ENCODE results near the gene NACC2.

Gene NACC2

DNA sequence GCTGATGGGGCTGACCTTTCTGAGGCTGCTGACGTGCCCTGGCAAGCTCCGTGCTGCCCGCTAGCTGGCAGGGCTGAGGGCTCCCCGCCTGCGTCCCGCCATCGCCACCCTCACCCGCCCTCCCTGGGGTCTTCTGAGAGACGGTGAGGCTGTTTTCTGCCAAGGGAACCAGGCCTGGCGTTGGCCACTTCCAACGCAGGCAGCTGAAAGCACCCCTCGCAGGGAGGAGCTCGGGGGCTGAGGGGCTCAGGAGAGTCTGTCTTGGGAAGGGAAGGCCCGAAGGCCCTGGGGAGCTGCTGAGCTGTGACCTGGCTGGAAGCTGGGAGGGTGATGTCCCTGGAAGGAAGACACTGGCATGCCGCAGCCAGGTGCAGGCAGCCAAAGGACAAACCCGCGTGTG lies 33.3 kb upstream of the NACC2 start:
- FAIRE-seq: no peak

DNA sequence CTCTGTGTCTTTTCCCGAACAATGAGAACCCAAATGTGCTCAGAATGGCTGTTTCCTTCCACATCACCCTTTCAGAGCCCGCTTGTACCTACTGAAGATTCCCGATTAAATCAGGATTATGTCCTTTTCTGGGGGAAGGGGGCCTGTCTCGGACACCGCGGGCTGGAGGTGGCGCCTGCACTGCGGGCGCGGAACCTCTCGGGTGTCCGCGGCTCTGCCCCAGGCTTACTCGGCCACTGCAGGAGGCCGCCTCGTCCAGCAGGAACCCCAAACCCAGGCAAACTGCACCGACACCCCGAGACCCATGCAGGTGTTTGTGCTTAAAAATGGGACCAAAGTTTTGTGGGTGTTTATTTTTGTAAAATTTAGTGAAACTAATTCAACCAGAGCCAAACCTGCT lies 32.2 kb upstream of the NACC2 start:
- no peak for FAIRE-seq

DNA sequence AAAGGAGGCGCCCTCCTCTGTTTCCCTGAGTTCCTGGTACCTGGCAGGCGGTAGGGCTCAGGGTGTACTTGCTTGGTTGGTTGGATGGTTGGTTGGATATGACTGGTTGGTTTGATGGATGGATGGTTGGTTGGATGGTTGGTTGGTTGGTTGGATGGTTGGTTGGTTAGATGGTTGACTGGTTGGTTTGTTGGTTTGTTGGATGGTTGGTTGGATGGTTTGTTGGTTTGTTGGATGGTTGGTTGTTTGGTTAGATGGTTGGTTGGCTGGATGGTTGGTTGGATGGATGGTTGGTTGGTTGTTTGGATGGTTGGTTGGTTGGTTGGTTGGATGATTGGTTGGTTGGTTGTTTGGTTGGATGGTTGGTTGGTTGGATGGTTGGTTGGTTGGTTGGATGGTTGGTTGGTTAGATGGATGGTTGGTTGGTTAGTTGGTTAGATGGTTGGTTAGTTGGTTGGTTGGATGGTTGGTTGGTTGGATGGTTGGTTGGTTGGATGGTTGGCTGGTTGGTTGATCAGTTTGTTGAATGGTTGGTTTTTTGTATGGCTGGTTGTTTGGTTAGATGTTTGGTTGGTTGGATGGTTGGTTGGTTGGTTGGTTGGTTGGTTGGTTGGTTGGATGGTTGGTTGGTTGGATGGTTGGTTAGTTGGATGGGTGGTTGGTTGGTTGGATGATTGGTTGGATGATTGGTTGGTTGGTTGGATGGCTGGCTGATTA lies 30.0 kb upstream of the NACC2 start:
- no peak for FAIRE-seq

DNA sequence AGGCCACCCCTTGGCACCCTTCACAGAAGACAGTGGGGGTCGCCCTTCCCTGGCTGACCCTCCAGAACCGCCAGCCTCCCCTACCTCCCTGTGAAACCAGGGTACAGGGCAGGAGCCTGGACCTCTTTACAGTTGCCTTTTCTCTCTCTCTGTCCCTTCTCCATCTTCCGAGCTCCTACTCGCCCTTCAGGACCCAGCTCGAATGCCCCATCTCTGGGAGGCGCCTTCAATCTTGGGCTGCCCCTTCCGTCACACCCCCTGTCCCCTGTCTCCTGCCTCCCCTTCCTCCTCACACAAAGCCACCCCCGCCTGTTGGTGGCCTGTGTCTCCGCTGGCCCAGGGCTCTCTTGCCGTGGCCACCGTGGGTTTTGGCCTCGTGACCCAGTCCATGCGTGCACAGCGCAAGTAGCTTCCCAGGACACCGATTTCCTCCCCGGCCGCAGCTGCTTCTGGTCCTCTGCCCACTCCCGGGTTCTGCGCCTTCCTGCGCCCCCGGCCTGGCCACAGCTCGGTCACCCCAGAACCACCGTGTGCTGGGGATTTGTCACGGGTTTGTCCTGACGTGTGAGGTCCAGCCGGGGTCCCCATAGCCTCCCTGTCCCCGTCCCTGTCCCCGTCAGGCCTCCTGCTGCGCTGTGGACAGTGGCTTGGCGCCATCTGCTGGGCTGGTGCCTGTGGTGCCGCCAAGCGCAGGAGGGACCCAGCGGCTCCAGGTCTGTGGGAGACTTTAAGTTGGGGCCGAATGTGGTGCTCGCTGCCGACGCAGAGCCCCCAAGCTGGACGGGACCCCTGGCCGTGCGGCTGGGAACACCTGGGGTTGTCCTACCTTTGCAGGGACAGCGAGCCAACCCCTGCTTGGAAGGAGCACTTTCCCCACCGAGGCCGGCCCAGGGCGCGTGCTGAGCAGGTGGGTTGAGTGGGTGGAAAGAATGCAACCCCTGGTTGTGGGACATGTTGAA lies 27.6 kb upstream of the NACC2 start:
- no peak for FAIRE-seq

DNA sequence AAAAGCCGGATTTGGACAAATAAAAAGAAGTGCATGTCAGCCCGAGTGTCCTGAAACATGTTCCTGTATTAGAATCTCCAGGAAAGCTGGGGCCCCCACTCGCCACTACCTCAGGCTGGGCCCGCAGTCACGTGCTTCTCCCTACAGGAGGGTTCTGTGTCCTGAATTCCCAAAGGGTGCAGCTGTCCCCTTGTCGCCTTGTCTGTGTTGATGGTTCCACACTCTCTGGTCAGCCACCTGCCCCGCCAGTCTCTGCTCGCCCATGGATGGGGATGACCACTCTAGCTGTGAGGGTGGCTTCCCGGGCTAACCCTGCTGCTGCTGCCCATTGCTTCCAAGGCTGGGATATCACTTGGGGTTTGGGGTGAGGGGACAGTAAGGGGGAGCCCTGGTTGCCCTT lies 26.7 kb upstream of the NACC2 start:
- FAIRE-seq: no peak

DNA sequence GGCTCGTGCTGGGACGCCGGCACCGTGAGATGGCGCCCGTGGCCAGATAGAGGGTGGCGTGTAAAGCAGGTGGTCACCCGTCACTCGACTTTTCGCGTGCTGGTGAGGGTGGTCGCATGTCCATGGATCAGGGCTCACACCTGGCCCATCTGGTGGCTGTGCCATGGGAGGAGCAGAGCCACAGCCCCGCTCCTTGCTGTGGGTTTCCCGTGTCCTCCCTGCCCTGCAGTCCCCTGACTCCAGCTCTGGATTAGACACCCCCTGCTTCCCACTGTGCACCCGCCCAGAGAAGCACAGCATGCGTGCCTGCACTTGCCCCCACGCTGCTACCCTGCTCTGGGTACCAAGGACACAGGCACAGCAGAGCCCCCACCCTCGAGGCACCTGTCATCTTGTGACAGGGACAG lies 25.4 kb upstream of the NACC2 start:
- FAIRE-seq: no peak

DNA sequence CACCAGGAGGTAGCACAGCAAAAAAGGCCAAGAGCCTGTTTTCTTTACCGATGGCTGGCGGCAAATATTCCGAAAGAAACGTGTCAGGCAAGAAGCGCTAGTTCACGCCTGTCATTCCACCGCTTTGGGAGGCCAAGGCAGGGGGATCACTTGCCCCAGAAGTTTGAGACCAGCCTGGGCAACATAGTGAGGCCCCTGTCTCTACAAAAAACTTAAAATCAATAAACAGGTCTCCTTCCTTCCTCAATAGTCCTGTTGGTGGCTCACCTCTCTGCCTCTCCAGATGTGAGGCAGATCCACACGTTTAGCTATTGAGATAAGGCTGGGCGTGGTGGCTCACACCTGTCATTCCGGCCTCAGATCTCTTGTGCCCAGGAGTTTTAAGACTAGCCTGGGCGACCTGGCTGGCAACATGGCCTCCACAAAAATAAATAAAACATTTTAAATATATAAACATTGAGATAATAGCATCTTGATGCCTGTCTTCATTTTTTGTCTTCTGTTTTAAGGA lies 24.8 kb upstream of the NACC2 start:
- no peak for FAIRE-seq

DNA sequence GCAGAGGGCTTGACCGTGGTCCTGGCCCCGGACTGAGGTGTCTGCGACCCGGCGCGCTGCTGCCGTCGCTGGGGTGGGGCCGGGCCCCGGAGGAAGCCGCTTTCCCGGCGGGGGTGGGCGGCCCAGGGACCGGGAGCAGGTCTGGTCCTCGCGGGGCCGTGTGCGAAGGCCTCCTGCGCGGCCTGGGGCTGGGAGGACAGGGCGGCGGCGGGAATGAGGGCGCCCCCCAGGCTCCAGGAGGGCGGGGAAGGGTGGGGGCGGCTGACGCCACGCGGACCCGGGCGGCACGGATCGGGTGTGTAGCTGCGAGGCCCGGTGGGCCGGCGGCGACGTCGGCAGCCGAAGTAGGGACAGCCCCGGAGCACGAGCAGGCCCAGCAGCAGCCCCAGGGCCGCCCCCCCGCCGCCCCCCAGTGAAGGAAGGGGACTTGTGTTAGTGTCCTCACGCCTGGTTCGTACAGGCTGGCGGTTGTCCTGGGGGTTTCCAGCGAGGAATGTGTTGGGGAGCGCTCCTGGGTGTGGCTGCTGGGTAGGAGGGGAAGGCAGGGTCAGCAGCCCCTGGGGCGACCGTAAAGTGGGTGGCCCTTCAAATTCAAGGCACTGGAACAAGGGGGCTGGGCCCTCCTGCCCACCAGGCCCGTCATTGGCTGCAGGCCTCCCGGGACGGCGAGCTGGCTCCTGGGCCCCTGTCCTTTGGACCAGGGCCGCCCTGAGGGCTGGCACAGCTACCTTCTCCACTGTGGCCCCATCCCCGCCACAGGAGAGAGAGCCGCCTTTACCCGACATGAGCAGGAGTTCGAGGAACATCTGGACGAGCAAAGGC lies 24.2 kb upstream of the NACC2 start:
- FAIRE-seq: peak; percentile 89

DNA sequence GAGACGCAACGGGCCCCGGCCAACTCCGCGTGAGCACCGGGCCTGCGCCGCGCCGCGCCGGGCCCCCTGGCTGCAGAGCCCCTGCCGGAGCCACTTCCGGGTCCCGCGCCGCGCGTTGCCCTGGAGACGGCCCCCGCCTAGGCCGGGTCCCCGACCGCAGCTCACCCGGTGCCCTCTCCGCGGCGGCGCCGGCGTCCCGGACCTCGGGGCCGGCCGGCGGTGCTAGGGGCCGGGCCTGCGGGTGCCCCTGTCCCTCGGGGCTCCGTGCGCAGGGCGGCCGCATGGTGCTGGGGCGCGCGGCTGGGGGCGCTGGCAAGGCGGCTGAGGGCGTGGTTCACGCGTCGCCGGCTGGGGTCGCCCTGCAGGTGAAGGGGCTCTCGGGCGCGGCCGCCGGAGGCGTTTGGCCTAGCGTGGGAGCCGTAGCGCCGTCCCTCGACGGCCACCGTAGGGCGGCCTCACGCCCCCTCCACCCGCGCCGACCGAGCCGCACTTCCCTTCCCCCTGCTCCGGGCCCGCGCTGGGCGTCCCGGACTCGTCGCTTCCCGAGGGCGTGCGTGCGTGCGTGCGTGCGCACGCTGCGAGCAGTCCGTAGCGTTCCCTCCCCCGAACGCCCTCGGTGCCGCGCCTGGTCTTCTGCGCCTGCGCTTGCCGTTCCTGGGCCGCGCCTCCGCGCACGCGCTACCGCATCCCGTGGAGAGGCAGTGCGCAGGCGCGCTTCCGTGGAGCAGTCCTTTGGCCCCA lies 23.4 kb upstream of the NACC2 start, which contains the start of gene TMEM250:
Gene TMEM250 (minus strand): TSS at position 556 of the 741 bp plus-strand sequence. CDS start 1,975 bp downstream, outside the sequence.
- FAIRE-seq: peak; percentile 36

DNA sequence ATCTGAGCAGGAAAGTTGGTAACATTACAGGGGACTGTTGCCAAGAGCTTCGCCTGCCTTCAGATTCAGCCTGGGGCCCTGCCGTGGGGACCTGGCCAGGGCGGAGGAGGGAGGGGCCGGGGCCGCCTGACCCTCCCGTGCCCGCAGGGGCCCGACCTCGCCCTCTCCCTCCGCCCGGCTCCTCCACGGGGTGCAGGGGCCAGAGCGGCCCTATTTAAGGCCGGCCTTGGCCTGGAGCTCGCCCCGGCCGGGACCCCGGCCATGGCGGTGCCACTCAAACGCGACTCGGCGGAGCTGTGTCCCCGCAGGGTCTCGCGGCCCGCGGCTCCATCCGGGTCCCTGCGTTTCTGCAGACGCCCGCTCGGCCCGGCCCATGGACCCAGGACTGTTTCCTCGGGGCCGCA lies 22.8 kb upstream of the NACC2 start:
- FAIRE-seq: no peak

DNA sequence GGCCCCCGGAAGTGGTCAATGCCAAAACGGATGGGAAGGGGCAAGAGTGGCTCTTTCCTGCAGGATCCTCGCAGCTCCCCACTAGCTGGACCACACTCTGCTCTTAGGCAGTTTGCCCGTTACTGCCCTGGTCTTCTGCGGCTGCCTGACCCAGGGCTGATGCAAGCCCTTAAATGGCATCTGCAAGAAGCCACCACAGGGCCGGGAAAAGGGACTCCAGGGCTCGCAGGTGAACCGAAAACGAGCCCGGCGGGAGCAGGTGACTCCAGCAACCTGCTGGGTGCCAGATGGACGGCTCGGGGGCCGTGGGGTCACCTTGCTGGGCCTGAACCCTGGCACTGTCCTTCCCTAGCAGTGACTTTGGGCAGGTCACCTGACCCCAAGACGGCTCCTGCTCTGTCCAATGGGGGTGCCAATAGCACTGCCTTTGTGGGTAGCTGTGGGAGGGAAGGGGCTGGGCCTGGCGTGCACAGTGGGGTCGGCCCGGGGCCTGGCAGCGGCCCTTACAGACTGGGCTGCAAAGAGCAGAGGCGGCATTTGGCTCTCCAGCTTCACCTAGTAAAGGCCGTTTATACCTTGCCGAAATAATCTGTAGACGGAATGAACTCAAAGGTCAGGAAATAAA lies 22.3 kb upstream of the NACC2 start:
- no peak for FAIRE-seq

DNA sequence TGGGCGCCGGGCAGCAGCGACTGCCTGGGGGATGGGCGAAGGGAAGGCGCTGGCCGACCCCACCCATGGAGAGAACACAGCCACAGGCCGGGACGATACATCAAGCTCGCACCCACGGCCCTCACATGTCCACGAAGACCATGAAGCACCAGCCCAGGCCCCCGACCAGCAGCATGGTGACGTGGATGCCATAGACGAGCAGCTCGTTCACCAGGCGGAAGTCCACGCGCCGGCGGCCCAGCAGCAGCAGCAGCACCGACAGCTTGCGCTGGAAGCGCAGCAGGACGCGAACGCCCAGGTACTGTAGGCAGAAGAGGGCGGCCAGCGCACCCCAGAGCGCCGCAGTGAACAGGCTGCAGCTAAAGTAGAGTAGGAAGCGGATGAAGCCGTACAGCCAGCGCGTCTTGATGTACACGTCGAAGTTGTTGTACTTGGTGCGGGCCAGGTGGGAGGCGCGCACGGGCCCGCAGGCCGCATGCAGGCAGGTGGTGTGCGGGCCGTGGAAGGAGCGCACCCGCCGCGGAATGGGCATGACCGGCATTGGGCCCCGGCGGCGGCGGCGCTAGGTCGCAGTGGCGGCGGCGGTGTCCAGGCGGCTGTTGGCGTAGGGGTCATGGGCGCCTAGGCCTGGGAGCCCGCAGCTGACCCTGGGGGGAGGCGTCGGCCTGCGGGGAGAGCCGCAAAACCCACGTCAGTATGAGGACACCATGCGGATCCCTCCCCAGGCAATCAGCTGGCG lies 21.4 kb upstream of the NACC2 start:
- no peak for FAIRE-seq

DNA sequence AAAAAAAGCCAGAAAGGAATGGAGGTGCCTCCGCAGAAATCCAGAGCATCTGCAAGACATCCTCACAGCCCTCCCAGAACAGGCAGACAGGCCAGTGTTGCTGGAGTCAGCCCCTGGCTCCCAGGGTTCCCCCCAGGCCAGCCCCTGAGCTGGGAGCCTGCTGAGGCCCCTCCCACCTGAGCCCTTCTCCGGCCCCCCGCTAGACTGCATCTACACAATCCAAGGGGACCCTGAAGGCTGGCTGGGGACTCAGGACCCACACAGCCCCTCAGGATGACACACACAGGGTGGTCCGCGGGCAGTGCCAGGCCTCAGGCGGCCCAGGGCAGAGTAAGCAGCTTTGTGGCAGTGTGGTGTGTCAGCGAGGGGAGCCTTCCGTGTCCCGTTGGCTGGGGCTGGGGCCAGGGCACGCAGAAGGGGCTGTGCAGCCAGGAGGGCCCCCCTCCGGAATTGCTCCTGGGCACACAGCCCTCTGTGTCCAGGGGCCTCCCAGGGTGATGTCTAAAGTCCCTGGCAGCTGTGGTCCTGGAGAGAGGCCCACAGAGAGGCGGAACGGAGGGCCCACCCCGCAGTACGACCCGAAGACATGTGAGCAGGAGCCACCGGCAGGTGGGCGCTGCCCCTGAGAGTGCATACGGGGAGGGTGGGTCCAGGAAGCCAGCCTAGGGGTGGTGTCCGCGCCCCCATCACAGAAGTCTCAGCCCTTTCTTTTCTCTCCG lies 20.7 kb upstream of the NACC2 start:
- no peak for FAIRE-seq

DNA sequence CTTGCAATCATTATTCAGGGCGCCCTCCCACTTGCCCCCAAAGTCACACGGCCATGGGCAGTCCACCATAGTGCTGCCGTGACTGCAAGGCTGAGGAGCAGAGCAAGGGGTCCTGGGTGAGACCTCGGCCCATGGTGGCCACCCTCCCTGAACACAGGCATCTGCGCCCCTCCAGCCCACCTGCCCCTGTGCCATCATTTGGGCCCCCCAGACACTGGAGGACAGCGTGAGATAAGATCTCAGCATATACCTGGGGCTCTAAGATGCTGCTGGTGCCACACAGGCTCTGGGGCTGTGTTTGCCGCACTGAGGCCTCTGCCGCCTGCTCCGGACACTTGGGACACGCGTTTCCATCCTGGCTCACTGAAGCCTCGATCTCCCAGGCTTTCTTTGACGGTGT lies 20.1 kb upstream of the NACC2 start:
- FAIRE-seq: no peak

DNA sequence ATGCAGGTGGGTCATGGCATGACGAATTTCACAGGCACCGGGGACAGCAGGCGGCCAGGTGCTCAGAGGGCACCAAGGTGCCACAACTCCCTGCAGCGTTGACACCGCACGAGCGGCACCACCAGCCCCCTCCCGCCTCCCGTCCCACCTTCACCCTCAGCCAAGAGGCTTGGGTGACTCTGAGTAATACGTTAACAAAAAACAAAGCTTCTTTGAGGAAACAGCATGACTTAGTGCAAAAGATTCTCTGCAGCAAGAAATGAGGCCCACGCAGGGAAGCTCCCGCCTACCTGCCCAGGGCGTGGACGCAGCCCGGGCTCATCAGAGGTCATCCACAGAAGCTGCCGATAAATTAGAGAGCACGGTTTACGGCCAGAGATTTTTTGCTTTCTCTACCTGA lies 19.5 kb upstream of the NACC2 start:
- FAIRE-seq: no peak

DNA sequence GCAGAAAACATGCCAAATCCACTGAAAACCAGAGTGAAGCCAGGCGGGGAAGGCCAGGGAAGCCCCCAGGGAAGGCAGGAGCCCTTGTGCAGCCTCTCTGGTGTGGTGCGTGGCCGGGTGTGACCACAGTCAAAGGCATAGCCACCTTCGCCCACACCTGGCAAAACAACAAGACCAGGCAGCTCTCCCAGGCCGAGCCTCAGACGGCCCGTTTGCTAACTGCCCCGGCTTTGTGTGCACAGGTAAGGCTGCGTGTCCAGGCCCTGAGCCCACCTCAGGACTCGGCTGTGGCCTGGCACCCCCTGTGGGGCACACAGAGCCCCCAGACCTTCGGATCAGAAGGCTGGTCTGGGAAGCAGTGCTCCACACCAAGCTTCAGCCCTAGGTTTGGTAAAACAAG lies 17.5 kb upstream of the NACC2 start:
- no peak for FAIRE-seq

DNA sequence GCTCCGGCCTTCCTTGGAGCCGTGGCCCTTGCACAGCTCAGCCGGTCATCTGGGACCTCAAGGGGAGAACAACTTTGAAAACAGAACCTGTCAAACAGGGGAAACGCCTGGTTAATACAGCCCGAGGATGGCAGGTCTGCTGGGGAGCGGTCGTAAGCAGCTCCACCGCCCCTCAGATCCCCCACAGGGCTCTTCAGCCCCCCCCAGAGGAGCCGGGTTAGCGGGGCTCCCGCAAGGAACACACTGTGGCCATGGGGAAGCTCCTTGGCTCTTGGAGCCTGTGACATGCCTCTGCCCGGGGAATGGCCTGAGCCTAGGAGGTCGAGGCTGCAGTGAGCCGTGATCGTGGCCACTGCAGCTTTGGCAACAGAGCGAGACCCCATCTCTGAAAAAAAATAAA lies 16.8 kb upstream of the NACC2 start:
- FAIRE-seq: no peak

DNA sequence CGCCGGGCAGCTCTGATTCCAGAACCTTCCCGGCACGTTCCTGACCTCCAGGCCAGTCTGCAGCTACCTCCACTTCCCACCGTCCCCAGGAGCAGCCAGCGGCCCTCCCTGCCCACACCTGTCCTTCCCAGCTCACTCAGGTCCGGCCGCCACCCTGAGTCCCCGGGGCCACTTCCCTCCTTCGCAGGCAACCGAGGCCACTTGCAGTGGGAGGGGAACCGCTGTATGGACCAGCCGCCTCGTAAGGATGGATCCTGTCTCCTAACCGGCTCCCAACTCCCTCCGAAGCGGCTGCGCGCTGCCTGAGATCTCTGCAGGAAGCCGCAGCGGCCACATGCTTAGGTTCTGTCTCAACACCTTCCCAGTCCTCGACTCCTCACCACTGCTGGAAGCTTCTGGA lies 16.1 kb upstream of the NACC2 start:
- no peak for FAIRE-seq

DNA sequence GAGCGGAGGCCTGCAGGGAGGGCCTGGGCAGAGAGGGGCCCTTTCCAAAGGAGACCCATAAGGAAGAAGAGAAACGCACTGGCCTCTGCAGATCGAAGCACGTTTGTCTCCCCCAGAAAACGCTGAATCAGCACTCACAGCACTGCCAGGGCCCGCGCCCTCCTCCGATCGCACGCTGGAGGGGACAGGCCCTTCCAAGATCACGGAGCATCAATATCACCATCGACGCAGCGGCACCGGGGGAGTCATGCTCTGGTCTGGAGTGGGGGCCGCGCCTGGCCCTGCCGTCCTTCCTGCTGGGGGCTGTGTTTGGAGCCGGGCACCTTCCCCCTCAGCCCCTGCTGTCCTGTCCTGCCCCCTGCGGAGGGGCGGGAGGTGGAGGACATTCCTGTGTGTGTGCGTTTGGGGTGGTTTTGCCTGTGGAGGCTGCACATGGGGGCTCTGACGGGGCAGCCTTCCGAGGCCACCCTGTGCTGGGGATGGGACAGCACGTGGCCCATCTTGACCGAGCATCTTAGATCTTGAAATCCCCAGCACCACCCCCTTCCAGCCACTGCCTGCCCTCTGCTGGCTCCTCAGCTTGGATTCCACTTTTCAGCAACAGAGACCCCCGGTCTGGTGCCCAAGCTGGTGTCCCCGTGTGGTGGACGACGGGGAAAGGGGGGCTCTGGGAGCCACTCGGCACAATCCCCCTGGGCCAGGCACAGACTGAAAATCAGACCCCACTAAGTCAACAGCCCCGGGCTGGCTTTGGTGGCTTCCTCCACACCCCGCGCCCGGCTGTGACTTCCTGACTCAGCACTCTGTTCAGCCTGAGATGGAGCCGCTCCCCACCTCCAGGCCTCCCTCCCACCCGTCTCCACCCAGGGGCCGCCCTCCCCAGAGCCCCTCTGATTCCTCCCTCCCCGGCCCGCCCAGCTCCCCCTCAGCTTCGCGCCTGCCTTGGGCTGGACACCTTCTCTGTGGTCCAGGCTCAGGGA lies 15.3 kb upstream of the NACC2 start:
- FAIRE-seq: no peak
